Peyer's patch (tissue), 4 donors: ENCODE data around the gene CSAD.

Experiments
- CTCF ChIP-seq, 6 experiments: fragments of 450-650 bp in 4 of 6; fragments of 200-600 bp in 2 of 6; sonication (generic) in 1 of 6; IDR thresholded peaks; one replicate each; pipeline ENCODE4 v1.5.1; 2017 to 2019; ENCODE audit warnings: antibody characterized with exemption in 6 of 6, mild to moderate bottlenecking in 3 of 6, moderate library complexity in 1 of 6
- POLR2A ChIP-seq, 2 donors: fragments of 450-650 bp; IDR thresholded peaks; one replicate each; pipeline ENCODE4 v1.5.1; 2017; ENCODE audit warnings: antibody characterized with exemption in 2 of 2, mild to moderate bottlenecking in 2 of 2, moderate library complexity in 2 of 2

GRCh38 chr12:53214687-53215455 lies 34.1 kb upstream of the CSAD start:
- TF ChIP-seq CTCF (IDR thresholded peaks at IDR 0.05) (no peak), POLR2A (IDR thresholded peaks at IDR 0.05) (no peak)
